ENCODE results near the gene FLOT1. TPM values are rescaled to one million over a fixed set of nuclear protein-coding genes. Genes with fewer than 3 reads are reported as not detected.

FLOT1 gene
- total RNA-seq, 2 experiments from 2014 or later: 66.7 to 108 TPM

DNA sequence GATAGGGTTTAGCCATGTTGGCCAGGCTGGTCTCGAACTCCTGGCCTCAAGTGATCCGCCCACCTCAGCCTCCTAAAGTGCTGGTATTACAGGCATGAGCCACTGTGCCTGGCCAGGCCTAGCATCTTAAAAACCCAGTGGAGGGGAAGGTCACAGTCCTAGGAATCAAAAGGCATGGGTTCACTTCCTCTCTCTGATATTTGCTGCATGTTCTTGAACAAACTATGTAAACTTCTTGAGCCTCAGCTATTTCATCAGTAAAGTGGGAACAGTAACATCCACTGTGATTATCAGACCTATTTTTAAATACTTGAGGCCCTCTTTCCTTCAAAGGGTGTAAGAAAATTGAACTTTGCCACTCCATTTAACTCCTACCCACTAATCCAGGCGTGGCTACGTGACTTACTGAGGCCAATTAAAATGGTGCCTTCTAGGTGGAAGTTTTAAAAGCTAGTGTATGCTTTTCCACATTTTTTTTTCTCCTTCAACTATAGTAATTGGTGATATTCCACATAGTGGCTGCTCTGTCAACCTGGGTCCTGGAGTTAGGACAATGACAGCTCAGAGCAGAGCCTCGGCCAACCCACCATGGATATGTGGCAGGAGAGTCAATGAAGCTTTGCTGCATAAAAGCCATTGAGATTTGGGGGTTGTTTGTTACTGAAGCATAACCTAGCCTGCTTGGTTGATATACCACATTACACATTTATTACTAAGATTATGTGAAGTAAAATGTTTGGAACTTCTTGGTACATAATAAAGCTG is 34.1 kb upstream of the FLOT1 start:
- Histone ChIP-seq H2AFZ (ENCODE audit: low read length) (no peak overlapping the region), H3K9me3 (ENCODE audit: low read length) (no peaks in the 10 kb centered on the region), H3K4me2 (ENCODE audit: low read length) (no peak overlapping the region), H3K4me3 (ENCODE audit: low read depth, low read length, poor library complexity, severe bottlenecking) (no peak overlapping the region), H3K79me2 (ENCODE audit: insufficient read depth, low read depth, low read length) (no peaks in the 10 kb centered on the region), H4K20me1 (ENCODE audit: insufficient read depth, low read length) (no peaks in the 10 kb centered on the region), H3K4me1 (ENCODE audit: insufficient read depth, low read length, poor library complexity, severe bottlenecking) (no peaks in the 10 kb centered on the region), H3K9me2 (ENCODE audit: insufficient read depth, low read length) (no peaks in the 10 kb centered on the region), H3K36me3 (ENCODE audit: insufficient read depth, low read length) (no peaks in the 10 kb centered on the region), H3K27ac (ENCODE audit: low read depth, low read length, poor library complexity, severe bottlenecking) (no peak overlapping the region)
- intact Hi-C loops (cut with micrococcal nuclease; ENCODE audit: unreplicated experiment): no loop called here
- CTCF ChIA-PET (ENCODE audit: unreplicated experiment): interaction anchor here (0.5 kb wide), 1 partner anchor 495 kb away, joined by 3 read pairs; no protein-coding TSS in a partner anchor
- POLR2A ChIA-PET: no interaction called here
- no TSS peak for BruUV-seq (replicated peaks)
- no peak for DNase-seq (ENCODE audit: low spot score)
- TF ChIP-seq, protein P1, sequence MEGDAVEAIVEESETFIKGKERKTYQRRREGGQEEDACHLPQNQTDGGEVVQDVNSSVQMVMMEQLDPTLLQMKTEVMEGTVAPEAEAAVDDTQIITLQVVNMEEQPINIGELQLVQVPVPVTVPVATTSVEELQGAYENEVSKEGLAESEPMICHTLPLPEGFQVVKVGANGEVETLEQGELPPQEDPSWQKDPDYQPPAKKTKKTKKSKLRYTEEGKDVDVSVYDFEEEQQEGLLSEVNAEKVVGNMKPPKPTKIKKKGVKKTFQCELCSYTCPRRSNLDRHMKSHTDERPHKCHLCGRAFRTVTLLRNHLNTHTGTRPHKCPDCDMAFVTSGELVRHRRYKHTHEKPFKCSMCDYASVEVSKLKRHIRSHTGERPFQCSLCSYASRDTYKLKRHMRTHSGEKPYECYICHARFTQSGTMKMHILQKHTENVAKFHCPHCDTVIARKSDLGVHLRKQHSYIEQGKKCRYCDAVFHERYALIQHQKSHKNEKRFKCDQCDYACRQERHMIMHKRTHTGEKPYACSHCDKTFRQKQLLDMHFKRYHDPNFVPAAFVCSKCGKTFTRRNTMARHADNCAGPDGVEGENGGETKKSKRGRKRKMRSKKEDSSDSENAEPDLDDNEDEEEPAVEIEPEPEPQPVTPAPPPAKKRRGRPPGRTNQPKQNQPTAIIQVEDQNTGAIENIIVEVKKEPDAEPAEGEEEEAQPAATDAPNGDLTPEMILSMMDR (conservative IDR thresholded peaks at IDR 0.05; ENCODE audit: low read length): no peak
- TF ChIP-seq EZH2phosphoT487 (IDR thresholded peaks at IDR 0.05; ENCODE audit: borderline replicate concordance, low read depth, low read length): no peak

DNA sequence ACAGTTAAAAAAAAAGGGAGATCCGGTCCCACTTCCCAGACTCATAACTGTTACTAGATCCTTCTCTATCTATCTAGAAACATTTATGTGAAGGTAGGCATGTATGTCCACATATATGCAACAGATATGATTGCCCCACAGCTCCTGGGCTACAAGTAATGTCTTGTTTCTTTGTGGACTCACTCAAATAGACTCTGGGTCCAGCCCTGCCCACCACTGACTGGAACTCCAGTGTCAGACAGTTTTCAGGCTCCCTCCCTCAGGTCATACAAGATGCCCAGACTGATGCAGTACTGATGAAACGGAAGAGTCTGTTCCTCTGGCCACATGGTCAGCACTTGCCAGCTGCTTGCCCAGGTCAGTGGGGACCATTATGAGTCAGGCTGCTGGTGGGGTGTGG is 32.6 kb upstream of the FLOT1 start:
- H3K36me3 ChIP-seq (ENCODE audit: insufficient read depth, low read length): no peaks in the 10 kb centered on the region
- no peak overlapping the region for H3K4me3 ChIP-seq (ENCODE audit: low read depth, low read length, poor library complexity, severe bottlenecking)
- no peak for TF ChIP-seq EZH2phosphoT487 (IDR thresholded peaks at IDR 0.05; ENCODE audit: borderline replicate concordance, low read depth, low read length)
- TF ChIP-seq, protein P1 (conservative IDR thresholded peaks at IDR 0.05; ENCODE audit: low read length): no peak
- CTCF ChIA-PET (ENCODE audit: unreplicated experiment): no interaction called here
- H3K4me2 ChIP-seq (ENCODE audit: low read length): no peak overlapping the region
- no peak overlapping the region for H2AFZ ChIP-seq (ENCODE audit: low read length)
- POLR2A ChIA-PET: interaction anchor here (0.6 to 0.7 kb wide), 4 partner anchors 146 to 670 kb away, joined by 3 to 4 read pairs (median 3); no protein-coding TSS in a partner anchor
- no peaks in the 10 kb centered on the region for H3K79me2 ChIP-seq (ENCODE audit: insufficient read depth, low read depth, low read length)
- H3K4me1 ChIP-seq (ENCODE audit: insufficient read depth, low read length, poor library complexity, severe bottlenecking): no peaks in the 10 kb centered on the region
- no TSS peak for BruUV-seq (replicated peaks)
- intact Hi-C loops (cut with micrococcal nuclease; ENCODE audit: unreplicated experiment): no loop called here
- H3K27ac ChIP-seq (ENCODE audit: low read depth, low read length, poor library complexity, severe bottlenecking): no peak overlapping the region
- no peaks in the 10 kb centered on the region for H3K9me3 ChIP-seq (ENCODE audit: low read length)
- H4K20me1 ChIP-seq (ENCODE audit: insufficient read depth, low read length): no peaks in the 10 kb centered on the region
- no peak for DNase-seq (ENCODE audit: low spot score)
- H3K9me2 ChIP-seq (ENCODE audit: insufficient read depth, low read length): no peaks in the 10 kb centered on the region

DNA sequence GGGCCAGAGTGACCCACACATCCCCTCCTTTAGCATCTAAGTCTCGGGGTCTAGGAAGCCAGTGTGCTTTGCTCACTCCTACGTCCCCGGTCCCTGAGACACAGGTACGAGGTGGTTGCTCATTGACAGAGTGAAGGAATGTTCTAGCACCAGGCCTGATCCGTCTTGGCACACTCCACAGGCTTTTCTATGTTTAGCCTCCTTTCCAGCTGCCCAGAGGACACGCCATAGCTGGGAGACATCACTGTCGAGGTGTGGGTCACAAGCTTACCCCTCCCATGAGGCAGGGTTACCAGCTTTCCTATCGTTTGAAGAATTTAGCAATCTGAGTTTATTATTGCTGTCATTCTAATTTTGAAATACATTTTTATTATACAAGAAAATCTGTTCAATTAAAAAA is 32.2 kb upstream of the FLOT1 start:
- Histone ChIP-seq H3K9me2 (ENCODE audit: insufficient read depth, low read length) (no peaks in the 10 kb centered on the region), H3K36me3 (ENCODE audit: insufficient read depth, low read length) (no peaks in the 10 kb centered on the region), H3K4me3 (ENCODE audit: low read depth, low read length, poor library complexity, severe bottlenecking) (no peak overlapping the region), H3K4me1 (ENCODE audit: insufficient read depth, low read length, poor library complexity, severe bottlenecking) (no peaks in the 10 kb centered on the region), H3K79me2 (ENCODE audit: insufficient read depth, low read depth, low read length) (no peaks in the 10 kb centered on the region), H4K20me1 (ENCODE audit: insufficient read depth, low read length) (no peaks in the 10 kb centered on the region), H2AFZ (ENCODE audit: low read length) (no peak overlapping the region), H3K9me3 (ENCODE audit: low read length) (no peaks in the 10 kb centered on the region), H3K27ac (ENCODE audit: low read depth, low read length, poor library complexity, severe bottlenecking) (no peak overlapping the region), H3K4me2 (ENCODE audit: low read length) (no peak overlapping the region)
- POLR2A ChIA-PET: interaction anchor here (0.6 kb wide), 2 partner anchors 145 to 670 kb away, joined by 3 read pairs; no protein-coding TSS in a partner anchor
- BruUV-seq (replicated peaks): no TSS peak
- CTCF ChIA-PET (ENCODE audit: unreplicated experiment): no interaction called here
- no peak for TF ChIP-seq EZH2phosphoT487 (IDR thresholded peaks at IDR 0.05; ENCODE audit: borderline replicate concordance, low read depth, low read length)
- TF ChIP-seq, protein P1 (conservative IDR thresholded peaks at IDR 0.05; ENCODE audit: low read length): no peak
- intact Hi-C loops (cut with micrococcal nuclease; ENCODE audit: unreplicated experiment): no loop called here
- no peak for DNase-seq (ENCODE audit: low spot score)
